ENCODE results near the gene DNM3. TPM values are rescaled to one million over a fixed set of nuclear protein-coding genes. Genes with fewer than 3 reads are reported as not detected.
A peak's percentile ranks its signal among the peaks of the same experiment; 100 is the strongest.

The DNM3 gene
- total RNA-seq, 1 donor from 2014 or later, result 1.8 TPM

DNA sequence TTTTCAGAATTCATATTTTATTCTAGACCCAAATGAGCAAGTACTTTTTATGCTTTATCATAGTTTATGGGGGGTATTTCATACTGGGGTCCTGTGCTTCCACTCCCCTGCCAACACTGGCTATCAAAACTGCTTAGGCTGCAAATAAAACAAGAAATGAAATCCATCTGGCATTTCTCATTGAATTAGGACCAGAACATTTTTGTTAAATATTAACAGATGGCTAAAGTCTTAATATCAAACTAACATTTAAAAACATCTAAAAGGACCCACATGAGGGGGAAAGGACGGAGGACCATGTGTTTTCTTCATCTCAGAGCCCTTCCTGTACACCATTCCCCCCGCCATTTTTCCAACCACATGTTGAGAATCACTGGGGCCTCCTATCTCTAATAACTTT, 411.7 kb downstream of the DNM3 start:
- no peak for DNase-seq (ENCODE audit: low read depth)
- no peak for TF ChIP-seq CTCF (conservative IDR thresholded peaks at IDR 0.05; ENCODE audit: low read depth, low read length)
- H3K4me3 ChIP-seq (ENCODE audit: low read depth, low read length), result no peak overlapping the region

GRCh38 chr1:172254521-172255222, 413.4 kb downstream of the DNM3 start:
- peak; percentile 85 for DNase-seq (ENCODE audit: low read depth)
- no peak for TF ChIP-seq CTCF (conservative IDR thresholded peaks at IDR 0.05; ENCODE audit: low read depth, low read length)
- H3K4me3 ChIP-seq (ENCODE audit: low read depth, low read length), result no peak overlapping the region

DNA sequence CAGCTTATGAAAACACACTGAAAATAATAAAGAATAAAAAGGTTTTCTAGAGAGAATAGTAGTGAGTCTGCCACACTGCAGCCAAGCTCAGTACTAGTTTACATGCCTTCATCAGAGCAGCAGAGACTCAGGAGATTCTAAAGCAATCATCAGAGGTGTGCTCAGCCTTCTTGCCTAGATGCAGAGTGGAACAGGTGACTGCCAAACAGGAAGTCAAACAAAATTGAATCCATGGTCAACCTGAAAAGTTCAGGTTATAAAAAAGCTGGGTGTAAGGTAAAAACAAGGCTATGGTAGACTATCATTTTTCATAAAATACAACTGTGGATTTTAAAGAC, 413.9 kb downstream of the DNM3 start:
- H3K4me3 ChIP-seq (ENCODE audit: low read depth, low read length), result no peak overlapping the region
- no peak for DNase-seq (ENCODE audit: low read depth)
- no peak for TF ChIP-seq CTCF (conservative IDR thresholded peaks at IDR 0.05; ENCODE audit: low read depth, low read length)

- no peak overlapping the region for H3K4me3 ChIP-seq (ENCODE audit: low read depth, low read length)
- no peak for DNase-seq (ENCODE audit: low read depth)
- no peak for TF ChIP-seq CTCF (conservative IDR thresholded peaks at IDR 0.05; ENCODE audit: low read depth, low read length)
These were observed 424.6 kb downstream of the DNM3 start for GRCh38 chr1:172265905-172266304.

DNA sequence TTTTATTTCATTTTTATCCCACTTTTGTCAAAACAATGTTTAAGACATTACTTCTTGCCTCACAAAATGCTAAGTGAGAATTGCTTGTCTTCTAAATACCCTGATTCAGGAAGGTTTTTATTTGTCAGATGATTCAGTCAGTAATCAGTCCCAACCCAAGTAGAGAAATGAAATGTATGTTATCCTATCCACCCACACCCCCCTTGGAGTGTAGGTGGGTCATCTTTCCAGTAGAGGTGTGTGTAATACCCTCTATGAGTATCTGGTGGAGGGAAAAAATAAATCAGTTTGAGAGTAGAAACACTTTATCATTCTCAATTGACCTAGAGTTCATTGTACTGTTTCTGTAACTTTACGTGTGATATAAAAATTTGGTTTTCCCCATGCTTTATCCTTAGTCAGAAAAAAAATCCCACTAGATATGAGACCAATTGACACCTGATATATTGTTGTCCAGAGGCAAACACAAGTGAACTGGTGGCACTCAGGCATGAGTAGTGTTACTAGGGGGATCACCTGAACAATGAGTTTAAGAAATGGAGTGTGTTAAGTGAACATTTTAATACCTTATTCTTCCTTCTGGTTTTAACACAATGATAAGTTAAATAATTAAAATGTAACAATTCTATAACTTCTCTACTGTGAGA, 425.4 kb downstream of the DNM3 start:
- no peak overlapping the region for H3K4me3 ChIP-seq (ENCODE audit: low read depth, low read length)
- no peak for TF ChIP-seq CTCF (conservative IDR thresholded peaks at IDR 0.05; ENCODE audit: low read depth, low read length)
- DNase-seq (ENCODE audit: low read depth), result no peak

DNA sequence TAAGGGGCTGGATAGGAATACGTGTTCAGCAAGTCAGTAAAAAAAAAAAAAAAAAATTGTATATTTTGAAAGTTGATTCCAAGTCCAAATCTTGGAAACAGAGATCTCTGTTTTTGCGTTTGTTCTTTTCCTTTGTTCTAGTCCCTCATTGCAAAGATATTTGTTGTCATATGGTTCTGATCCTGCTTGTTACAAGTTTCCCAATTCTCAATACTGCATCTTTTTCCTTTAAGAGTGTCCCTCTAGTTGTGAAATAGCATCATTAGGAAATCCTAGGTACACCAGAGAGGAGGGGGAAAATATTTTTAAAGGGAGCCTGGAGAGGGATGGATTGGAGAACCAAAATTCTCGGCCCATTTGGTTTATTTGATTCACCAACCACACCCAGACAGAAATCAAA, 426.9 kb downstream of the DNM3 start:
- no peak overlapping the region for H3K4me3 ChIP-seq (ENCODE audit: low read depth, low read length)
- no peak for TF ChIP-seq CTCF (conservative IDR thresholded peaks at IDR 0.05; ENCODE audit: low read depth, low read length)

DNA sequence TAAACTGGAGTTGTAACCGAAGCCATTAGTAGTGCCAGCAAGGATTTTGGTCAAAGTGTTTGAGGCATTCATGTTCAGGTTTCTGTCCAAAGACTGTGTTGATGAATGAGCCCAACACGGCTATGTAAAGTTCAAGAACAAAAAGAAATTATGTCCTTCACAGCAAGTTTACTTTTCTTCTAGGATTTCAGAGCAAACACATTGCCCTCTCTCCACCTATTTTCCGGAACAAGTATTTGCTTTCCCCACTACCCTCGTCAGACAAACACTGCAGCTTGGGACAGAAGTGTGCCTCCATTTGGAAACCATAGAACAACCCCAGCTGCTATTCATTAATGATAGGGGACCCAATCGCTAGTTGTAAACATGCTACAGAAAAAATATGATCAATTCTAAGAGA, 427.8 kb downstream of the DNM3 start:
- no peak overlapping the region for H3K4me3 ChIP-seq (ENCODE audit: low read depth, low read length)
- no peak for DNase-seq (ENCODE audit: low read depth)
- TF ChIP-seq CTCF (conservative IDR thresholded peaks at IDR 0.05; ENCODE audit: low read depth, low read length), result no peak

More for the DNA sequence above, 426.9 kb downstream of the DNM3 start:
- DNase-seq (ENCODE audit: low read depth), result no peak

Data from epithelial cell of proximal tubule (primary cell).